Endometrium (tissue), 2 donors: ENCODE data around the gene CCDC154.
"Not testable (repeated sequence)": the region's sequence is repeated elsewhere in the genome, so short reads cannot be mapped to it uniquely, and the experiment has no call there.

Experiments
- FAIRE-seq: peaks from 2 replicates; lab custom pipeline; 2012; peaks lifted over from hg19 to GRCh38; lab: Jason Lieb, UNC
- donor health status: control.
- donor health status: control.

The CCDC154 gene

GRCh38 chr16:1443980-1444729 is at the start of gene CCDC154:
Gene CCDC154, minus strand, starts transcription at chr16:1444556. Its CDS starts 234 bp downstream, at chr16:1444322.
- no peak for FAIRE-seq

GRCh38 chr16:1493746-1494094 is 49.4 kb upstream of the CCDC154 start:
- no peak for FAIRE-seq

- no peak for FAIRE-seq
Observed at GRCh38 chr16:1492923-1493745, 48.8 kb upstream of the CCDC154 start, which contains the start of gene TELO2. Gene TELO2, plus strand, starts transcription at chr16:1493360. Its CDS starts 922 bp downstream, at chr16:1494282.

- FAIRE-seq: no peak
Observed at GRCh38 chr16:1492082-1492922, 47.9 kb upstream of the CCDC154 start.

GRCh38 chr16:1491327-1491726 is 47.0 kb upstream of the CCDC154 start:
- no peak for FAIRE-seq

- no peak for FAIRE-seq
Observed at GRCh38 chr16:1489077-1489476, 44.7 kb upstream of the CCDC154 start.

DNA sequence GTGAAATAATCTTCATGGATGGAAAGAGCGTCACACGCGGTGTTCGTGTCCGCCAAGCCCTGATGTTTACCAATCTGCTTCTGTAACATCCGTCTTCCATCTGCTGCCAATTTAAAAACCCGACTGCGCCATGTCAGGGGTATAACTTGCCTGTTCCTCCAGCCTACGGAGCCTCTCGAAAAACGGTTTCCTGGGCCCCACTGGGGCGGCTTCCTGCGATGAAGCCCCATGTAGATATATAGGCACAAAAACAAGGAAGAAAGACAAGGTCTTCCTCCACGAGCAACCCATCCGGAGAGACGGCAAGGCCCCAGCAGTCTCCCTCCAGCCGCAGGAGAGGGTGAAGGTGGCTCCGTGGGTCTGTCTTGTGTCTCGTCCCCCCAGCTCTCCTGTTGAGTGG is 44.3 kb upstream of the CCDC154 start, which contains the start of gene PTX4:
PTX4 (minus strand) TSS at position 326 of the 400 bp plus-strand sequence; CDS start at position 291, 35 bp downstream.
- FAIRE-seq: no peak

- FAIRE-seq: no peak
Observed at GRCh38 chr16:1488054-1488601, 43.8 kb upstream of the CCDC154 start.

- no peak for FAIRE-seq
Observed at GRCh38 chr16:1487395-1488053, 43.2 kb upstream of the CCDC154 start.

GRCh38 chr16:1486551-1487390 is 42.4 kb upstream of the CCDC154 start:
- FAIRE-seq: no peak

DNA sequence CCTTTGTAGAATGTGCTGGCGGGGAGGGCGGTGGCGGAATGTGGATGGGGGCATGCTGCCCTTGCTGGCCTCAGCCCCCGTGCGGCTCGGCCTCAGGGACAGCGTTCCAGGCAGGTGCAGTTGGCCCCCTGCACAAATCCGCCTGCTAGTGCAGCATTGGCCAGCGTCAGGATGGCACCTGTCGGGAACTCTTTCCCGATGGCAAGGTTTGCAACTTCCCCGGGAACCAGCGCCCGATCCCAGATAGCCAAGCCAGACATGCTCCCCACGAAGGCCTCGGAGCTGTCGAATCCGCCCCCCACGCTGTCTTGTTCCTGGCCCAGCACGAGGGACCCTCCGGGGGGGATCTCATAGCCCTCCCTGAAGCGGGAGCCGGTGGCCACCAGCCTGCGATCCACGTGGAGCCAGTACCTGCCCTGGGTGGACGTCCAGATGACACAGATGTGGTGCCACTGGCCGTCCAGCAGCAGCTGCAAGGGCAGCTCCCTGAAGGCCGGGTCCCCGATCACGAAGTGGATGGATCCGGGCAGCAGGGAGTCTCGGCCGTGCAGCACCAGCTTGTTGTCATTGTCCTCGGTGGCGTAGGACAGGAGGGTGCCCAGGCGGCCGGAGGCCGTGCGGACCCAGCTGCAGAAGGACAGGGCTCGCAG is 41.6 kb upstream of the CCDC154 start:
- FAIRE-seq: no peak

DNA sequence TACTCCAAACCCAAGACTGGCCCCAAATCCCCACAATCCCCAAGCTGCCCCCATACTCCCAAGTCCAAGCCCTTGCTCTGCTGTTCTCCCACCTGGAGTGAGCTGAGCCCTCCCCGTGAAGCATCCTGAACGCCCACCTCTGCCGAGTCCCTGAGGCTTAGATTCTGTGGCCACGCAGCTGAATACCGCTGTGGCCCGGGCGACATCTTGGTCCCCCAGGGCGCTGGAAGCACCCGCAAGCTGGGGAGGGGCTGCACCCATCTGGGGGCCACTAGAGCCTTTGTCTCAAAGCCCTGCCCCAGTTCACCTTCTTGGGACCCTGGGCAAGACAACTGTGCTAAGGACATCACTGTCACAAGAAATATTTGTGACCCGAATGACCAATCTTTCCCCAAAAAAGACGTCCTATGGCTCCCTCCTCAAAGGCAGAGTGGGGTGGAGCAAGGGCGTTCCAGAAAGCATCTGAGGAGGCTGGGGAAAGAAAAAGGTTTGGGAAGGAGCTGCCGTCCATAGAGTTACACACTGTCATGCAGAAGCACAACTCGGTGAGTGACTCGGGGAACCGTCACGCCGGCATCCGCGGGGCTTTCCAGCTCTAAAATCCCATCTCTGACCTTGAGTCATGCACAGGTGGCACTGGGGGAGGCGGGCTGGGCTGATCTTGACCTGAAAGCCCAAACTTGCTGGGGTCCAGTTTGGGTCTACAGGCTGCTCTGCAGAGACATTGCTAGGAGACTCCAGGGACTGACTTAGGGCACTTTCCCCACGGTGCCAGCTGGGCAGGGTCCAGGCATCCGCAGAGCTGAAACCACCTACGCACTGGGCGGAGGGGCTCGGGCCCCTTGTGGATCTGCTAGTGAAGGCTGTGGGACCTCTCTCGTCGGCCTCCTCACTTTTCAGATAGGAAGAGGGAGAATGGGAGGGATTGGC is 37.8 kb upstream of the CCDC154 start:
- no peak for FAIRE-seq

GRCh38 chr16:1478937-1479336 is 34.6 kb upstream of the CCDC154 start:
- not testable (repeated sequence) for FAIRE-seq

- FAIRE-seq: no peak
Observed at GRCh38 chr16:1477033-1477432, 32.7 kb upstream of the CCDC154 start.

DNA sequence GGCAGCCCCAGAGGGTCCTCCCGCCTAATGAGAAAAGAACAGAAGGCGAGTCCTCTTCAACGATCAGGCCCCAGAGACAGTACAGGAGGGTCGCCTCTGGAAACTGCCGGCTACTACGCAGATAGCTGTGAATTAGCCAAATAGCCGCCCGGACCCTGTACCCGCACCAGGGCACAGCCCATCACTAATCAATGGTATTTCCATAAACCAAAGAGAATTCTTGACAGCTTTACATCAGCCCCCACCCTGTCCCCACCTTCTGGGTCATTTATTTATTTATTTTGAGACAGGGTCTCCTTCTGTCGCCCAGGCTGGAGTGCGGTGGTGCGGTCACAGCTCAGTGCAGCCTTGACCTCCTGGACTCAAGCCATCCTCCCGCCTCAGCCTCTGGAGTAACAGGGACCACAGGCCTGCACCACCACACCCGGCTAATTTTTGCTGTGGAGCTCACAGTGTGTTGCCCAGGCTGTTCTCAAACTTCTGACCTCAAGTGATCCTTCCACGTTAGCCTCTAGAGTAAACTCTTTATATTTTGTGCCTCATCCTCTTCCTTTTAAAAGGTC is 31.3 kb upstream of the CCDC154 start:
- no peak for FAIRE-seq

DNA sequence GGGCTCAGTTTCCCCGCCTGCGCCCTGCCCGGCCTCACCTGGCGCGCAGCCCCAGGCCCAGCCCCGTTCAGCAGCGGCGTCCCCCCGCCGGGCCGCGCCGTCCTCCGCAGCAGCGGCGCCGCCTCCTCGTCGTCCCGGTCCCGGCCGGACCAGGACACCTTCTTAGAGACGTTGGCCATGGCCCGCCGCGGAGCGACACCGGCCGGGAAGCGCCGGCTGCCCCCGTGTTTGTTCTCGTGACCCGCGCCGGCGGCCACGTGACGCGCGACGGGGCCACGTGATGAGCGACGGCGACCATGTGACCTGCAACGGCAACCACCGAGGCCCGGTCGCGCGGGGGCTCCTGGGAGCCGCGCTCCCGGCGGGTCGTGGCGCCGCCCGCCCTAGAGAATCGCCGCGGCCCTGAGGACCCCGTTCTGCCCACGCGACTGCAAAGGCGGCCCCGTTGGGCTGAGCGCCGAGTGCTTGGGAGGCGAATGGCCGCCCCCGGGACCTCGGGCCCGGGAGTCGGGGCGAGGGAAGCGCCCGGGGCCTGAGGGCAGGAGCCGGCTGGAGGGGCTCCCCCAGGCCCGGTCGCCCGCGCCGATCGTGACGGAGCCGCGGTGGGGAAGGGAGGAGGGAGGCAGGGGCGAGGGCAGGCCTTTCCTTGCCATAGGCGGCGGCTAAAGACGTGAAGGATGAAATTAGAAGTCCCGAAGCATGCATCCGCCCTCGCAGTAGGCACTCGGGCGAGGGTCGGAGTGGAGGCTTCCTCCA is 30.6 kb upstream of the CCDC154 start, which contains the start of gene CLCN7:
CLCN7 (minus strand) TSS at position 233 of the 756 bp plus-strand sequence; CDS start at position 179, 54 bp downstream.
- no peak for FAIRE-seq

DNA sequence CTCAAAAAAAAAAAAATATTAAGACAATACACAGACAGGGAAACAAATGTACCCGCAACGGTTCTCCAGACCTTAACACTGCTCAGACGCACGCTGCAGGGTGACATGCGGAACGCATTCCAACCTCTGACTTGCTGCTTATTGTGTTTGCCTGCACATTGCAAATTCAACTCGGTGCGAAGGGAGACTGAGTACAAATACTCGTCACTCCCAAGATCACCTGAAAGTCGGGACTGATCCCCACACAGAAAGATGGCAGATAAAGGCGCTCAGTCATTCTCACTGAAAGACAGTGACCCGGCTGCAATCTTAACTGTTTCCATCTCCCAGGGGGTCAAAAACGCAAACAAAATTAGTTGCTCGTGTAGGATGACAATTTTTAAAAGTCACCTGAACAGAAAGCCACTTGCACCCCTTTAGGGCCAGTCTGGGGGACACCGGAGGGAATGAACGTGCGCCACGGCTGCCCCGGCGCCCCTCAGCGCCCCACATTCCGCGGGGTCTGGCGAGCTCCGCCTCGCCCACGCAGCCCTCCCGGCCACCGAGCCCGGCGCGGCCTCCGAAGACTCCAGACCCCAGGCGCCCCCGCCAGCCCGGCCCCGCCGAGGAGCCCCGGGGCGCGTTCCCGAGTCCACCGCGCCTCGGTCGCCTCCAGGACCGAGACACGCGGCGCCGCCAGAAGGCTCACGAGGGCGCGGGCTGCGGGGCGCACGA is 29.9 kb upstream of the CCDC154 start:
- FAIRE-seq: no peak
